Progenitor cell of endocrine pancreas (in vitro differentiated cells): ENCODE results near the gene C9orf72. TPM values are rescaled to one million over a fixed set of nuclear protein-coding genes. Genes with fewer than 3 reads are reported as not detected.

ENCODE experiments used
- DNase-seq: peaks from one replicate; pipeline ENCODE4 v3.0.0; 2021; ENCODE audit warnings: low spot score; ENCODE audit not compliant: unreplicated experiment
- H3K27ac Mint-ChIP-seq: 2 replicates; pipeline ENCODE4 v1.8.0; 2021; ENCODE audit warnings: mild to moderate bottlenecking, moderate library complexity, mixed read lengths
- H3K27me3 Mint-ChIP-seq: 2 replicates; pipeline ENCODE4 v1.8.0; 2021; ENCODE audit warnings: mixed read lengths
- H3K36me3 Mint-ChIP-seq: 2 replicates; pipeline ENCODE4 v1.8.0; 2022; ENCODE audit warnings: mixed read lengths; ENCODE audit not compliant: insufficient read depth
- H3K4me1 Mint-ChIP-seq: 2 replicates; pipeline ENCODE4 v1.8.0; 2021; ENCODE audit warnings: low read depth, mixed read lengths
- H3K4me3 Mint-ChIP-seq: 2 replicates; pipeline ENCODE4 v1.8.0; 2021; ENCODE audit warnings: low read depth, mild to moderate bottlenecking, moderate library complexity, mixed read lengths
- H3K9me3 Mint-ChIP-seq: 2 replicates; pipeline ENCODE4 v1.8.0; 2021; ENCODE audit warnings: low read depth, mixed read lengths
- CTCF ChIP-seq: fragments of 200-600 bp; sonication (generic); IDR thresholded peaks from one replicate; pipeline ENCODE4 v1.5.0; 2021; ENCODE audit warnings: antibody characterized with exemption, mild to moderate bottlenecking; ENCODE audit not compliant: unreplicated experiment
- total RNA-seq: library from RNA; stranded (reverse); gene quantifications from 2 replicates; pipeline ENCODE4 v1.2.1, GENCODE V29; 2021

The C9orf72 gene
- total RNA-seq, 1 donor from 2014 or later, result 18.6 TPM

- H3K27ac Mint-ChIP-seq, result no peak overlapping the region
- H3K4me1 Mint-ChIP-seq, result peaks cover 1% of the 10 kb centered on the region
- no peak overlapping the region for H3K4me3 Mint-ChIP-seq
- H3K27me3 Mint-ChIP-seq, result no peaks in the 10 kb centered on the region
- no peaks in the 10 kb centered on the region for H3K36me3 Mint-ChIP-seq
- DNase-seq, result no peak
- H3K9me3 Mint-ChIP-seq, result no peaks in the 10 kb centered on the region
- no peak for TF ChIP-seq CTCF
Observed at GRCh38 chr9:27590651-27591050, 17.4 kb upstream of the C9orf72 start.

GRCh38 chr9:27589462-27589861 is 16.2 kb upstream of the C9orf72 start:
- H3K4me3 Mint-ChIP-seq, result no peak overlapping the region
- no peak for TF ChIP-seq CTCF
- peaks cover 1% of the 10 kb centered on the region for H3K4me1 Mint-ChIP-seq
- H3K27ac Mint-ChIP-seq, result no peak overlapping the region
- DNase-seq, result no peak
- no peaks in the 10 kb centered on the region for H3K27me3 Mint-ChIP-seq
- H3K9me3 Mint-ChIP-seq, result no peaks in the 10 kb centered on the region
- no peaks in the 10 kb centered on the region for H3K36me3 Mint-ChIP-seq

- no peaks in the 10 kb centered on the region for H3K36me3 Mint-ChIP-seq
- H3K27ac Mint-ChIP-seq, result no peak overlapping the region
- TF ChIP-seq CTCF, result no peak
- no peak overlapping the region for H3K4me3 Mint-ChIP-seq
- H3K9me3 Mint-ChIP-seq, result no peaks in the 10 kb centered on the region
- no peak for DNase-seq
- no peaks in the 10 kb centered on the region for H3K27me3 Mint-ChIP-seq
- H3K4me1 Mint-ChIP-seq, result peaks cover 1% of the 10 kb centered on the region
Observed at GRCh38 chr9:27586304-27586703, 13.0 kb upstream of the C9orf72 start.

- Mint-ChIP-seq H3K36me3 (no peaks in the 10 kb centered on the region), H3K27ac (no peak overlapping the region), H3K9me3 (no peaks in the 10 kb centered on the region), H3K4me3 (no peak overlapping the region), H3K4me1 (peaks cover 1% of the 10 kb centered on the region), H3K27me3 (no peaks in the 10 kb centered on the region)
- no peak for TF ChIP-seq CTCF
- no peak for DNase-seq
Observed at GRCh38 chr9:27584931-27585330, 11.7 kb upstream of the C9orf72 start.

- H3K9me3 Mint-ChIP-seq, result peaks cover 9% of the 10 kb centered on the region
- TF ChIP-seq CTCF, result no peak
- H3K4me1 Mint-ChIP-seq, result no peaks in the 10 kb centered on the region
- no peak for DNase-seq
- no peak overlapping the region for H3K27ac Mint-ChIP-seq
- peaks cover 2% of the 10 kb centered on the region for H3K36me3 Mint-ChIP-seq
- no peak overlapping the region for H3K4me3 Mint-ChIP-seq
- no peaks in the 10 kb centered on the region for H3K27me3 Mint-ChIP-seq
Observed at GRCh38 chr9:27582794-27583193, 9.5 kb upstream of the C9orf72 start.
